H1 (cell line): ENCODE measurements around the gene USP1.

Experiments used
- CBX5 ChIP-seq: fragments of 300-800, 300-1000 bp; sonication (generic); IDR thresholded peaks from 2 replicates; pipeline ENCODE4 v1.7.1; 2016; ENCODE audit warnings: antibody characterized with exemption, low read length, low read depth
- JUN ChIP-seq: IDR thresholded peaks from 2 replicates; pipeline ENCODE4 v1.6.1; 2011; ENCODE audit warnings: low read depth, mild to moderate bottlenecking, improper control_type of control experiment, low read length
- MAFK ChIP-seq: IDR thresholded peaks from 2 replicates; pipeline ENCODE4 v1.6.1; 2012; ENCODE audit warnings: low read depth, mild to moderate bottlenecking, improper control_type of control experiment, low read length
- POLR2A ChIP-seq, 2 experiments: IDR thresholded peaks; 1 replicate in 1 of 2; 2 replicates in 1 of 2; pipeline ENCODE4 v1.6.1; 2011; ENCODE audit warnings: low read depth in 2 of 2, low read length in 2 of 2, mild to moderate bottlenecking in 2 of 2; ENCODE audit errors: control extremely low read depth in 1 of 2
- SIX5 ChIP-seq: IDR thresholded peaks from 2 replicates; pipeline ENCODE4 v1.6.1; 2011; ENCODE audit warnings: mild to moderate bottlenecking, low read depth, low read length
- SRF ChIP-seq: IDR thresholded peaks from 2 replicates; pipeline ENCODE4 v1.6.1; 2011; ENCODE audit warnings: mild to moderate bottlenecking, low read depth, low read length, moderate library complexity
- TF ChIP-seq, protein P1 (sequence below): fragments of 300-600 bp; sonication (generic); IDR thresholded peaks from 2 replicates; pipeline ENCODE4 v1.7.1; 2012; ENCODE audit warnings: low read length, moderate library complexity, mild to moderate bottlenecking, inconsistent platforms; ENCODE audit not compliant: insufficient replicate concordance
- TF ChIP-seq, protein P2 (sequence below), 3 experiments: IDR thresholded peaks; 1 replicate in 2 of 3; 2 replicates in 1 of 3; pipeline versions ENCODE4 v1.5.1 to v1.6.1; 2011; ENCODE audit warnings: low read length in 3 of 3, mild to moderate bottlenecking in 3 of 3, inconsistent platforms in 2 of 3, low read depth in 1 of 3, moderate library complexity in 1 of 3; ENCODE audit not compliant: insufficient read depth in 1 of 3; ENCODE audit errors: control extremely low read depth in 1 of 3

DNA sequence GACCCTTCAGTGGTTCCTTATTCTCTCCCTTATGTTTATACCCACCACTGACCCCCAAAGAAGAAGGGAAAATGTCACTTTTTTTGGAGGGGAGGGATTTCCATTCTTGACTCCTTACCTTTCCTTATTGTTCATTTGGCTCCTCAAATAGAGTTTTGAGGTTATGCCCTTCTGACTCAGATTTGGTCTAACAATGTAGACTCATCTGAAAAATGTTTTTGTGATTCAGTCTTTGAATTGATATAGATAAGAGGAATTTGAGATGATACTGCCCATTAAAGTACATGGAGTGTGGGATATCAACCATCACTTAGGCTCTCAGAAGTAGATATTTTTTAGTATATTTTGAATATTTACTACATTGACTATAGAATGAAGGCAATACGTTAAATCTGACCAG is 16.1 kb downstream of the USP1 start:
- no peak for TF ChIP-seq MAFK
- TF ChIP-seq, protein P1, sequence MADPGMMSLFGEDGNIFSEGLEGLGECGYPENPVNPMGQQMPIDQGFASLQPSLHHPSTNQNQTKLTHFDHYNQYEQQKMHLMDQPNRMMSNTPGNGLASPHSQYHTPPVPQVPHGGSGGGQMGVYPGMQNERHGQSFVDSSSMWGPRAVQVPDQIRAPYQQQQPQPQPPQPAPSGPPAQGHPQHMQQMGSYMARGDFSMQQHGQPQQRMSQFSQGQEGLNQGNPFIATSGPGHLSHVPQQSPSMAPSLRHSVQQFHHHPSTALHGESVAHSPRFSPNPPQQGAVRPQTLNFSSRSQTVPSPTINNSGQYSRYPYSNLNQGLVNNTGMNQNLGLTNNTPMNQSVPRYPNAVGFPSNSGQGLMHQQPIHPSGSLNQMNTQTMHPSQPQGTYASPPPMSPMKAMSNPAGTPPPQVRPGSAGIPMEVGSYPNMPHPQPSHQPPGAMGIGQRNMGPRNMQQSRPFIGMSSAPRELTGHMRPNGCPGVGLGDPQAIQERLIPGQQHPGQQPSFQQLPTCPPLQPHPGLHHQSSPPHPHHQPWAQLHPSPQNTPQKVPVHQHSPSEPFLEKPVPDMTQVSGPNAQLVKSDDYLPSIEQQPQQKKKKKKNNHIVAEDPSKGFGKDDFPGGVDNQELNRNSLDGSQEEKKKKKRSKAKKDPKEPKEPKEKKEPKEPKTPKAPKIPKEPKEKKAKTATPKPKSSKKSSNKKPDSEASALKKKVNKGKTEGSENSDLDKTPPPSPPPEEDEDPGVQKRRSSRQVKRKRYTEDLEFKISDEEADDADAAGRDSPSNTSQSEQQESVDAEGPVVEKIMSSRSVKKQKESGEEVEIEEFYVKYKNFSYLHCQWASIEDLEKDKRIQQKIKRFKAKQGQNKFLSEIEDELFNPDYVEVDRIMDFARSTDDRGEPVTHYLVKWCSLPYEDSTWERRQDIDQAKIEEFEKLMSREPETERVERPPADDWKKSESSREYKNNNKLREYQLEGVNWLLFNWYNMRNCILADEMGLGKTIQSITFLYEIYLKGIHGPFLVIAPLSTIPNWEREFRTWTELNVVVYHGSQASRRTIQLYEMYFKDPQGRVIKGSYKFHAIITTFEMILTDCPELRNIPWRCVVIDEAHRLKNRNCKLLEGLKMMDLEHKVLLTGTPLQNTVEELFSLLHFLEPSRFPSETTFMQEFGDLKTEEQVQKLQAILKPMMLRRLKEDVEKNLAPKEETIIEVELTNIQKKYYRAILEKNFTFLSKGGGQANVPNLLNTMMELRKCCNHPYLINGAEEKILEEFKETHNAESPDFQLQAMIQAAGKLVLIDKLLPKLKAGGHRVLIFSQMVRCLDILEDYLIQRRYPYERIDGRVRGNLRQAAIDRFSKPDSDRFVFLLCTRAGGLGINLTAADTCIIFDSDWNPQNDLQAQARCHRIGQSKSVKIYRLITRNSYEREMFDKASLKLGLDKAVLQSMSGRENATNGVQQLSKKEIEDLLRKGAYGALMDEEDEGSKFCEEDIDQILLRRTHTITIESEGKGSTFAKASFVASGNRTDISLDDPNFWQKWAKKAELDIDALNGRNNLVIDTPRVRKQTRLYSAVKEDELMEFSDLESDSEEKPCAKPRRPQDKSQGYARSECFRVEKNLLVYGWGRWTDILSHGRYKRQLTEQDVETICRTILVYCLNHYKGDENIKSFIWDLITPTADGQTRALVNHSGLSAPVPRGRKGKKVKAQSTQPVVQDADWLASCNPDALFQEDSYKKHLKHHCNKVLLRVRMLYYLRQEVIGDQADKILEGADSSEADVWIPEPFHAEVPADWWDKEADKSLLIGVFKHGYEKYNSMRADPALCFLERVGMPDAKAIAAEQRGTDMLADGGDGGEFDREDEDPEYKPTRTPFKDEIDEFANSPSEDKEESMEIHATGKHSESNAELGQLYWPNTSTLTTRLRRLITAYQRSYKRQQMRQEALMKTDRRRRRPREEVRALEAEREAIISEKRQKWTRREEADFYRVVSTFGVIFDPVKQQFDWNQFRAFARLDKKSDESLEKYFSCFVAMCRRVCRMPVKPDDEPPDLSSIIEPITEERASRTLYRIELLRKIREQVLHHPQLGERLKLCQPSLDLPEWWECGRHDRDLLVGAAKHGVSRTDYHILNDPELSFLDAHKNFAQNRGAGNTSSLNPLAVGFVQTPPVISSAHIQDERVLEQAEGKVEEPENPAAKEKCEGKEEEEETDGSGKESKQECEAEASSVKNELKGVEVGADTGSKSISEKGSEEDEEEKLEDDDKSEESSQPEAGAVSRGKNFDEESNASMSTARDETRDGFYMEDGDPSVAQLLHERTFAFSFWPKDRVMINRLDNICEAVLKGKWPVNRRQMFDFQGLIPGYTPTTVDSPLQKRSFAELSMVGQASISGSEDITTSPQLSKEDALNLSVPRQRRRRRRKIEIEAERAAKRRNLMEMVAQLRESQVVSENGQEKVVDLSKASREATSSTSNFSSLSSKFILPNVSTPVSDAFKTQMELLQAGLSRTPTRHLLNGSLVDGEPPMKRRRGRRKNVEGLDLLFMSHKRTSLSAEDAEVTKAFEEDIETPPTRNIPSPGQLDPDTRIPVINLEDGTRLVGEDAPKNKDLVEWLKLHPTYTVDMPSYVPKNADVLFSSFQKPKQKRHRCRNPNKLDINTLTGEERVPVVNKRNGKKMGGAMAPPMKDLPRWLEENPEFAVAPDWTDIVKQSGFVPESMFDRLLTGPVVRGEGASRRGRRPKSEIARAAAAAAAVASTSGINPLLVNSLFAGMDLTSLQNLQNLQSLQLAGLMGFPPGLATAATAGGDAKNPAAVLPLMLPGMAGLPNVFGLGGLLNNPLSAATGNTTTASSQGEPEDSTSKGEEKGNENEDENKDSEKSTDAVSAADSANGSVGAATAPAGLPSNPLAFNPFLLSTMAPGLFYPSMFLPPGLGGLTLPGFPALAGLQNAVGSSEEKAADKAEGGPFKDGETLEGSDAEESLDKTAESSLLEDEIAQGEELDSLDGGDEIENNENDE, result no peak
- no peak for TF ChIP-seq SRF
- no peak for TF ChIP-seq CBX5
- TF ChIP-seq JUN, result no peak
- TF ChIP-seq SIX5, result no peak
- TF ChIP-seq, protein P2, sequence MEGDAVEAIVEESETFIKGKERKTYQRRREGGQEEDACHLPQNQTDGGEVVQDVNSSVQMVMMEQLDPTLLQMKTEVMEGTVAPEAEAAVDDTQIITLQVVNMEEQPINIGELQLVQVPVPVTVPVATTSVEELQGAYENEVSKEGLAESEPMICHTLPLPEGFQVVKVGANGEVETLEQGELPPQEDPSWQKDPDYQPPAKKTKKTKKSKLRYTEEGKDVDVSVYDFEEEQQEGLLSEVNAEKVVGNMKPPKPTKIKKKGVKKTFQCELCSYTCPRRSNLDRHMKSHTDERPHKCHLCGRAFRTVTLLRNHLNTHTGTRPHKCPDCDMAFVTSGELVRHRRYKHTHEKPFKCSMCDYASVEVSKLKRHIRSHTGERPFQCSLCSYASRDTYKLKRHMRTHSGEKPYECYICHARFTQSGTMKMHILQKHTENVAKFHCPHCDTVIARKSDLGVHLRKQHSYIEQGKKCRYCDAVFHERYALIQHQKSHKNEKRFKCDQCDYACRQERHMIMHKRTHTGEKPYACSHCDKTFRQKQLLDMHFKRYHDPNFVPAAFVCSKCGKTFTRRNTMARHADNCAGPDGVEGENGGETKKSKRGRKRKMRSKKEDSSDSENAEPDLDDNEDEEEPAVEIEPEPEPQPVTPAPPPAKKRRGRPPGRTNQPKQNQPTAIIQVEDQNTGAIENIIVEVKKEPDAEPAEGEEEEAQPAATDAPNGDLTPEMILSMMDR (IDR thresholded peaks at IDR 0.05; ENCODE audit: control extremely low read depth in 1 of 3, insufficient read depth in 1 of 3, low read depth in 1 of 3, low read length in 3 of 3), result no peak
- no peak for TF ChIP-seq POLR2A (IDR thresholded peaks at IDR 0.05; ENCODE audit: control extremely low read depth in 1 of 2, low read depth in 2 of 2, low read length in 2 of 2)
